K562 (cell line): ENCODE results near the gene IL18RAP.

ENCODE experiments used
- ATF4 ChIP-seq: fragments of 450-650 bp; formaldehyde crosslinking; IDR thresholded peaks from 2 replicates; pipeline ENCODE4 v1.4.0; 2022; ENCODE audit warnings: mild to moderate bottlenecking, moderate library complexity
- CTBP1 ChIP-seq: fragments of 450-650 bp; IDR thresholded peaks from 2 replicates; pipeline ENCODE4 v1.6.1; 2016; ENCODE audit warnings: borderline replicate concordance
- CTCF ChIP-seq, 3 experiments: IDR thresholded peaks in 2 of 3; conservative IDR thresholded peaks in 1 of 3; 2 replicates each; pipeline ENCODE4 v1.5.1; 2011 to 2012; ENCODE audit warnings: low read length in 3 of 3, mild to moderate bottlenecking in 3 of 3, control low read depth in 2 of 3, improper control_type of control experiment in 1 of 3, inconsistent platforms in 1 of 3, low read depth in 1 of 3, mixed read lengths in 1 of 3, moderate library complexity in 1 of 3; ENCODE audit not compliant: insufficient read depth in 2 of 3
- DEAF1 ChIP-seq: fragments of 450-650 bp; formaldehyde crosslinking; IDR thresholded peaks from 2 replicates; pipeline ENCODE4 v1.4.0; 2020; ENCODE audit warnings: mild to moderate bottlenecking, moderate library complexity
- FOXA3 ChIP-seq, 2 experiments: fragments of 450-650 bp in 1 of 2; sonication (generic) in 1 of 2; formaldehyde crosslinking; IDR thresholded peaks in 1 of 2; conservative IDR thresholded peaks in 1 of 2; 2 replicates each; pipeline versions ENCODE4 v1.4.0 to v1.8.0; 2020 to 2022; ENCODE audit warnings: mild to moderate bottlenecking in 2 of 2, missing genetic modification reagents in 1 of 2
- HDAC2 ChIP-seq: fragments of 450-650 bp; IDR thresholded peaks from 2 replicates; pipeline ENCODE4 v1.6.1; 2016; ENCODE audit warnings: mild to moderate bottlenecking
- ILF3 ChIP-seq: fragments of 450-650 bp; IDR thresholded peaks from 2 replicates; pipeline ENCODE4 v1.6.1; 2018; ENCODE audit warnings: antibody characterized with exemption, mild to moderate bottlenecking, moderate library complexity, borderline replicate concordance
- PRDM10 ChIP-seq: fragments of 450-650 bp; IDR thresholded peaks from 2 replicates; pipeline ENCODE4 v1.6.1; 2018; ENCODE audit not compliant: partially characterized antibody
- PURB ChIP-seq: sonication (generic); formaldehyde crosslinking; IDR thresholded peaks from 2 replicates; pipeline ENCODE4 v1.9.0; 2021; ENCODE audit warnings: low read depth, mild to moderate bottlenecking, missing genetic modification reagents
- SETDB1 ChIP-seq: IDR thresholded peaks from one replicate; pipeline ENCODE4 v1.6.1; 2012; ENCODE audit warnings: low read length, control low read depth, inconsistent platforms
- ZNF23 ChIP-seq: fragments of 250-450 bp; sonication (Bioruptor Pico); IDR thresholded peaks from 2 replicates; pipeline ENCODE4 v1.4.0; 2020; ENCODE audit warnings: mild to moderate bottlenecking

GRCh38 chr2:102478686-102479470, 55.9 kb downstream of the IL18RAP start:
- TF ChIP-seq PURB (CRISPR knock-in tag) (no peak), PRDM10 (no peak), ATF4 (CRISPR knock-in tag) (no peak), ZNF23 (CRISPR knock-in tag) (no peak), CTCF (IDR thresholded peaks at IDR 0.05 in 2 of 3, conservative IDR thresholded peaks at IDR 0.05 in 1 of 3; ENCODE audit: insufficient read depth in 2 of 3, low read depth in 1 of 3, low read length in 3 of 3) (peak; percentile 15 to 33 (median 30); a peak in 4 of 6 replicates), ILF3 (no peak), FOXA3 (CRISPR knock-in tag; conservative IDR thresholded peaks at IDR 0.05 in 1 of 2, IDR thresholded peaks at IDR 0.05 in 1 of 2) (no peak), DEAF1 (CRISPR knock-in tag) (no peak), SETDB1 (no peak), CTBP1 (0 out of 2 replicates have a peak, but pooled peaks have one; percentile 35), HDAC2 (no peak)
